IPS-20b (cell line): Measurements from ENCODE around the gene ANO10.

Experiments
- H3K27ac ChIP-seq: one replicate; pipeline ENCODE4 v1.5.1; 2013; ENCODE audit warnings: low read length
- H3K27me3 ChIP-seq: 2 replicates; pipeline ENCODE4 v1.6.1; 2013; ENCODE audit warnings: mild to moderate bottlenecking, low read length, inconsistent platforms; ENCODE audit not compliant: insufficient read depth
- H3K36me3 ChIP-seq: 2 replicates; pipeline ENCODE4 v1.6.1; 2013; ENCODE audit warnings: low read depth, mild to moderate bottlenecking, inconsistent platforms, low read length, moderate library complexity; ENCODE audit not compliant: insufficient read depth
- H3K4me1 ChIP-seq: 2 replicates; pipeline ENCODE4 v1.6.1; 2013; ENCODE audit warnings: mild to moderate bottlenecking, control low read depth, inconsistent platforms, low read length, moderate library complexity; ENCODE audit not compliant: insufficient read depth
- H3K4me3 ChIP-seq: 2 replicates; pipeline ENCODE4 v1.5.1; 2013; ENCODE audit warnings: mild to moderate bottlenecking, low read length, inconsistent platforms
- H3K9ac ChIP-seq: 2 replicates; pipeline ENCODE4 v1.6.1; 2013; ENCODE audit warnings: low read depth, mild to moderate bottlenecking, inconsistent platforms, low read length, moderate library complexity
- H3K9me3 ChIP-seq: 2 replicates; pipeline ENCODE4 v1.6.1; 2013; ENCODE audit warnings: mild to moderate bottlenecking, low read depth, low read length, inconsistent platforms; ENCODE audit not compliant: insufficient read depth

Gene ANO10

GRCh38 chr3:43347774-43348173, 274.0 kb downstream of the ANO10 start:
- Histone ChIP-seq H3K9me3 (no peaks in the 10 kb centered on the region), H3K9ac (no peak overlapping the region), H3K27ac (no peak overlapping the region), H3K27me3 (peaks cover 11% of the 10 kb centered on the region; the same call in 1 of the 2 replicates), H3K36me3 (peaks cover 40% of the 10 kb centered on the region), H3K4me3 (no peak overlapping the region), H3K4me1 (peaks cover 14% of the 10 kb centered on the region; the same call in 1 of the 2 replicates)

- Histone ChIP-seq H3K4me1 (peaks cover 16% of the 10 kb centered on the region; the same call in 1 of the 2 replicates), H3K36me3 (peaks cover 40% of the 10 kb centered on the region), H3K4me3 (no peak overlapping the region), H3K27me3 (peaks cover 8% of the 10 kb centered on the region; the same call in 1 of the 2 replicates), H3K9me3 (no peaks in the 10 kb centered on the region), H3K9ac (no peak overlapping the region), H3K27ac (no peak overlapping the region)
Measured at GRCh38 chr3:43346978-43347749, 274.6 kb downstream of the ANO10 start.

DNA sequence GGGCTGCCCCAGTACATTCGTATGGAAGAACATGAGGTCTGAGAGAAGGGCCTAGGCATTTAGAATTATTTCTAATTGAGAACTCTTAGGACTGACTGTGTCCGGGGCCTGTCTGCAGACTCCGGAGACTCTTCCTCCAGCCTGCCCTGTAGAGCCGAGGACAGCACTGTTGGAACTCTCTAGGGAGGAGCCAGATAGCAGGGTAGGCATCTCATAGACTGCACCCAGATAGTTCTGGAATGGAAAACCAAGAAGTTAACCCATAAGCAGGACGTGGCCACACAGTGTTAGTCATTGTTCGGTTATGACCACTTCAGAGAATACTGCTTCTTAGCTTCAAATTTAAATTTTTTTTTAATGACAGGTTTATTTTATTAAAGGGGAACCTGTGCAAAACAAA, 275.9 kb downstream of the ANO10 start:
- Histone ChIP-seq H3K27me3 (no peaks in the 10 kb centered on the region), H3K36me3 (peaks cover 40% of the 10 kb centered on the region), H3K4me1 (peaks cover 19% of the 10 kb centered on the region; the same call in 1 of the 2 replicates), H3K4me3 (no peak overlapping the region), H3K27ac (no peak overlapping the region), H3K9ac (no peak overlapping the region), H3K9me3 (no peaks in the 10 kb centered on the region)

DNA sequence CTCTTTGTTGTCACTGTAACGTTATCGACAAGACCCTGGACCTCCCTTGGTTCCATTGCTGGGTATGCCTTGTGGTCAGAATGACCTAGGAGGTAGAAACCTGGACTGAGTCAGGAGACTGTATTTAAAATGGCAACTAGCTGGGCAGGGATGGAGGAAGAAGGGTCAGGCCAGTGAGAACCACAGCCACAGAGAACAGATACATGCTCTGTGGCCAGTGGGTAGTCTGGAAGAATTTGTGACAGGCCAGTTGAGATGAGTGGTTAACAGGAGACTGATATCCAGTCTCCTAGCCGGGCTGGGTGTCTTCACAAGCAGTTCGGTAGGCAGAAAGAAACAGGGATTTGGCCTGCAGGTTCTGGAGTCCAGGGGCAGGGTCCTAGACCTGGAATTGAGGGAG, 276.6 kb downstream of the ANO10 start:
- Histone ChIP-seq H3K27me3 (no peaks in the 10 kb centered on the region), H3K36me3 (peaks cover 44% of the 10 kb centered on the region), H3K9me3 (no peaks in the 10 kb centered on the region), H3K4me3 (no peak overlapping the region), H3K4me1 (peaks cover 19% of the 10 kb centered on the region; the same call in 1 of the 2 replicates), H3K9ac (no peak overlapping the region), H3K27ac (no peak overlapping the region)

GRCh38 chr3:43344520-43344919, 277.3 kb downstream of the ANO10 start:
- Histone ChIP-seq H3K9ac (no peak overlapping the region), H3K4me3 (no peak overlapping the region), H3K27ac (no peak overlapping the region), H3K4me1 (peaks cover 19% of the 10 kb centered on the region; the same call in 1 of the 2 replicates), H3K27me3 (no peaks in the 10 kb centered on the region), H3K9me3 (no peaks in the 10 kb centered on the region), H3K36me3 (peaks cover 40% of the 10 kb centered on the region)

- Histone ChIP-seq H3K9ac (no peak overlapping the region), H3K4me1 (peaks cover 19% of the 10 kb centered on the region; the same call in 1 of the 2 replicates), H3K36me3 (peaks cover 39% of the 10 kb centered on the region), H3K27ac (no peak overlapping the region), H3K4me3 (no peak overlapping the region), H3K27me3 (no peaks in the 10 kb centered on the region), H3K9me3 (peaks cover 4% of the 10 kb centered on the region)
Measured at GRCh38 chr3:43343815-43344214, 278.0 kb downstream of the ANO10 start.

GRCh38 chr3:43343185-43343584, 278.6 kb downstream of the ANO10 start:
- no peak overlapping the region for H3K4me3 ChIP-seq
- peaks cover 19% of the 10 kb centered on the region; the same call in 1 of the 2 replicates for H3K4me1 ChIP-seq
- peaks cover 10% of the 10 kb centered on the region for H3K9me3 ChIP-seq
- H3K36me3 ChIP-seq = peaks cover 39% of the 10 kb centered on the region
- no peak overlapping the region for H3K9ac ChIP-seq
- H3K27ac ChIP-seq = no peak overlapping the region
- no peaks in the 10 kb centered on the region for H3K27me3 ChIP-seq

DNA sequence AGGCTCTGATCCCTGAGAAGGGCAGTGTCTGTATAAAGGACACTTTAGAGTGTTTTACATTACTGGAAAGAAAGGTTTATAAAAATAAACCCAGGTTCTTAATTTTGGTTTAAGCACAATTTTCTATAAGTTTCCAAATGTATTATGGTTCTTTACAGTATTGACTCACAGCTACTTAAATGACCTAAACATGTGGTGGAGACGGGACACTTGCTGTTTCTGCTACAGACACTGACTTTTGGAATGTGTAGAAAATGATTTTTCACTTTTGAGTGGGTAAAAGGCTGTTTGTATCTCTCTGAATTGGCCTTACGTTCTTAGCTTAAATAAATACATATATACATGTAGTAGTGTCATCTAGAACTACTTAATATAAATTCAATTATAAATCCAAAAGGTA, 280.0 kb downstream of the ANO10 start:
- Histone ChIP-seq H3K36me3 (peaks cover 35% of the 10 kb centered on the region), H3K9me3 (peaks cover 22% of the 10 kb centered on the region), H3K27ac (no peak overlapping the region), H3K27me3 (no peaks in the 10 kb centered on the region), H3K4me1 (peaks cover 19% of the 10 kb centered on the region; the same call in 1 of the 2 replicates), H3K4me3 (no peak overlapping the region), H3K9ac (no peak overlapping the region)

GRCh38 chr3:43340403-43340802, 281.4 kb downstream of the ANO10 start:
- H3K9me3 ChIP-seq = peaks cover 35% of the 10 kb centered on the region
- H3K27ac ChIP-seq = no peak overlapping the region
- H3K36me3 ChIP-seq = peaks cover 46% of the 10 kb centered on the region
- no peaks in the 10 kb centered on the region for H3K27me3 ChIP-seq
- H3K4me1 ChIP-seq = peaks cover 19% of the 10 kb centered on the region; the same call in 1 of the 2 replicates
- H3K4me3 ChIP-seq = no peak overlapping the region
- H3K9ac ChIP-seq = no peak overlapping the region

GRCh38 chr3:43338295-43338694, 283.5 kb downstream of the ANO10 start:
- Histone ChIP-seq H3K4me3 (no peak overlapping the region), H3K36me3 (peaks cover 50% of the 10 kb centered on the region), H3K9ac (no peak overlapping the region), H3K4me1 (peaks cover 9% of the 10 kb centered on the region; the same call in 1 of the 2 replicates), H3K9me3 (peaks cover 39% of the 10 kb centered on the region), H3K27ac (no peak overlapping the region), H3K27me3 (no peaks in the 10 kb centered on the region)

DNA sequence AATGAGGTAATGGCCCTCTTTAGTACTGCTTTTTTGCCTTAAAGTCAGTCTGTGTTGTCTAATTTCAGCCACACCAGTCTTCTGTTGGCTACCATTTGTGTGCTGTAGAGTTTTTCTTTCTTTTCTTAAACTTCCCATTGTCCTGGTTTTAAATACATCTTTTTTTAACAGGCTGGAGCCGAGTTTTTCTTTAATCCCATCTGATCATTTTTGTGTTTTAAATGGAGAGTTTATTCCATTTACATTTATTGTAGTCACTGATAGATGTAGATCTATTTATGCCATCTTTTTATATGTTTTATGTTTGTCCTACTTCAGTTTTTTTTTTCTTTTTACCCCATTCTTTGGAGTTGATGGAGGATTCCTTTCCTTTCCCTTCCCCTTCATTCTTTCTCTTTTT, 286.0 kb downstream of the ANO10 start:
- no peaks in the 10 kb centered on the region; the same call in 1 of the 2 replicates for H3K4me1 ChIP-seq
- H3K9ac ChIP-seq = no peak overlapping the region
- H3K27me3 ChIP-seq = no peaks in the 10 kb centered on the region
- peaks cover 39% of the 10 kb centered on the region for H3K9me3 ChIP-seq
- H3K4me3 ChIP-seq = no peak overlapping the region
- H3K27ac ChIP-seq = no peak overlapping the region
- peaks cover 52% of the 10 kb centered on the region for H3K36me3 ChIP-seq

DNA sequence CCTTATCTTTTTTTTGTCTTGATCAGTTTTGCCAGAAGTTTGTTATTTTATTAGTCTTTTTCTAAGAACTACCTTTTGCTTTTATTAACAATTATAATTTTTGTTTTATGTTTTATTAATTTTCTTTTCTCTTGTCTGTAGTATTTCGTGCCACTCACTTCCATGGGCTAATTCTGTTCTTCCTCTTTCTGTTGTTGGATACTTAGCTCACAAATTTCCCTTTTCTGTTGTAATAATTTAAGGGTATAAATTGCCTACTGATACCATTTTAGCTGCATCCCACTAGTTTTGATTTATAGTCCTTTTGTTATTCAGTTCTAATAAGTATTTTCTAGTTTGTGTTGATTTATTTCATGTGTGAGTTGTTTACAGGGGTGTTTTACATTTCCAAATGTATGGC, 286.8 kb downstream of the ANO10 start:
- Histone ChIP-seq H3K4me1 (peaks cover 3% of the 10 kb centered on the region; the same call in 1 of the 2 replicates), H3K27ac (no peak overlapping the region), H3K27me3 (no peaks in the 10 kb centered on the region), H3K4me3 (no peak overlapping the region), H3K9ac (no peak overlapping the region), H3K9me3 (peaks cover 39% of the 10 kb centered on the region), H3K36me3 (peaks cover 46% of the 10 kb centered on the region)
